GM12878 (cell line): Measurements from ENCODE around the gene ZNF407. TPM values are rescaled to one million over a fixed set of nuclear protein-coding genes. Genes with fewer than 3 reads are reported as not detected.

ENCODE experiments used
- ATAC-seq: fragments of 200-7000 bp; cut with Tn5 transposase; 3 replicates; pipeline ENCODE4 v1.9.1; 2020; ENCODE audit warnings: mild to moderate bottlenecking, moderate library complexity
- BruUV-seq: library from RNA; stranded (reverse); fragments of 400-500 nt; replicated peaks from 2 replicates; lab custom pipeline; 2021; lab: Mats Ljungman, UMichigan
- CTCF ChIA-PET: fragments of 300-600 bp; sonication (Branson Sonifier 250); formaldehyde crosslinking; extraction: SDS; loops from one replicate; lab custom pipeline; 2021; ENCODE audit warnings: inconsistent platforms; lab: Yijun Ruan, JAX
- POLR2A ChIA-PET: fragments of 350-600 bp; formaldehyde crosslinking; extraction: SDS; loops from one replicate; lab custom pipeline; 2021; ENCODE audit warnings: inconsistent platforms; lab: Charles Lee
- RAD21 ChIA-PET: fragments of 300-600 bp; sonication (Branson Sonifier 250); formaldehyde crosslinking; loops from one replicate; lab custom pipeline; 2023; ENCODE audit warnings: antibody characterized with exemption; ENCODE audit not compliant: unreplicated experiment; lab: Charles Lee
- SMC1A ChIA-PET: fragments of 300-600 bp; sonication (Branson Sonifier 250); formaldehyde crosslinking; loops from one replicate; lab custom pipeline; 2023; ENCODE audit not compliant: unreplicated experiment, uncharacterized antibody; lab: Charles Lee
- DNase-seq: peaks from one replicate; pipeline ENCODE4 v3.0.0-alpha.2; 2011; ENCODE audit warnings: low read depth, low spot score
- FAIRE-seq: peaks from 3 replicates; lab custom pipeline; 2011; peaks lifted over from hg19 to GRCh38; lab: Jason Lieb, UNC
- H2AFZ ChIP-seq: 2 replicates; pipeline ENCODE4 v1.6.0; 2011; ENCODE audit warnings: low read depth, low read length, control low read depth; ENCODE audit not compliant: control insufficient read depth
- H3K27ac ChIP-seq: 2 replicates; pipeline ENCODE4 v1.5.1; 2011; ENCODE audit warnings: control low read depth; ENCODE audit not compliant: control insufficient read depth, insufficient read depth
- H3K27me3 ChIP-seq, 2 experiments: replicated peaks in 1 of 2; 2 replicates each; pipeline versions ENCODE4 v1.6.0 to v1.6.1; 2011; ENCODE audit warnings: low read length in 1 of 2; ENCODE audit not compliant: control insufficient read depth in 2 of 2, insufficient read depth in 2 of 2
- H3K36me3 ChIP-seq, 2 experiments: 2 replicates each; pipeline ENCODE4 v1.5.1; 2011; ENCODE audit warnings: low read length in 1 of 2; ENCODE audit not compliant: control insufficient read depth in 2 of 2, insufficient read depth in 2 of 2
- H3K4me1 ChIP-seq: 2 replicates; pipeline ENCODE4 v1.6.1; 2011; ENCODE audit warnings: mild to moderate bottlenecking, low read length, moderate library complexity, mixed read lengths; ENCODE audit not compliant: control insufficient read depth, insufficient read depth
- H3K4me2 ChIP-seq: 2 replicates; pipeline ENCODE4 v1.6.0; 2011; ENCODE audit warnings: control low read depth; ENCODE audit not compliant: control insufficient read depth, insufficient read depth
- H3K4me3 ChIP-seq: fragments of 200-600 bp; sonication (generic); 2 replicates; pipeline ENCODE4 v1.5.1; 2016
- H3K79me2 ChIP-seq: 2 replicates; pipeline ENCODE4 v1.6.0; 2011; ENCODE audit warnings: low read length; ENCODE audit not compliant: control insufficient read depth, insufficient read depth
- H3K9ac ChIP-seq: 2 replicates; pipeline ENCODE4 v1.8.0; 2011; ENCODE audit warnings: low read length, control low read depth, mixed read lengths; ENCODE audit not compliant: control insufficient read depth, insufficient read depth
- H3K9me3 ChIP-seq: replicated peaks from 3 replicates; pipeline ENCODE4 v1.5.1; 2011; ENCODE audit warnings: mild to moderate bottlenecking, low read length; ENCODE audit not compliant: control insufficient read depth, insufficient read depth
- H4K20me1 ChIP-seq: 2 replicates; pipeline ENCODE4 v1.6.0; 2011; ENCODE audit not compliant: control insufficient read depth, insufficient read depth
- CEBPB ChIP-seq, 2 experiments: fragments of 150-350 bp in 1 of 2; IDR thresholded peaks; 2 replicates each; pipeline ENCODE4 v1.6.1; 2012 to 2014; ENCODE audit warnings: low read depth in 2 of 2, low read length in 2 of 2, borderline replicate concordance in 1 of 2, inconsistent platforms in 1 of 2
- CHD1 ChIP-seq: IDR thresholded peaks from 2 replicates; pipeline ENCODE4 v1.6.1; 2012; ENCODE audit warnings: low read depth, low read length, improper control_type of control experiment
- CHD2 ChIP-seq: IDR thresholded peaks from 2 replicates; pipeline ENCODE4 v1.6.1; 2011; ENCODE audit warnings: low read depth, low read length, improper control_type of control experiment, borderline replicate concordance
- ETV6 ChIP-seq, 2 experiments: fragments of 450-650 bp in 1 of 2; IDR thresholded peaks in 1 of 2; conservative IDR thresholded peaks in 1 of 2; 2 replicates each; pipeline ENCODE4 v1.6.1; 2014; ENCODE audit warnings: antibody characterized with exemption in 1 of 2, borderline replicate concordance in 1 of 2, low read depth in 1 of 2, mild to moderate bottlenecking in 1 of 2, moderate library complexity in 1 of 2
- MEF2B ChIP-seq: fragments of 450-650 bp; IDR thresholded peaks from 2 replicates; pipeline ENCODE4 v1.6.1; 2018; ENCODE audit warnings: mild to moderate bottlenecking, moderate library complexity; ENCODE audit not compliant: partially characterized antibody, poor library complexity, severe bottlenecking
- NFYA ChIP-seq: IDR thresholded peaks from 2 replicates; pipeline ENCODE4 v1.6.1; 2011; ENCODE audit warnings: low read depth, mild to moderate bottlenecking, low read length, improper control_type of control experiment, borderline replicate concordance
- NR2F1 ChIP-seq: fragments of 450-650 bp; conservative IDR thresholded peaks from 2 replicates; pipeline ENCODE4 v1.6.1; 2017; ENCODE audit warnings: mild to moderate bottlenecking
- POLR2AphosphoS2 ChIP-seq: IDR thresholded peaks from 2 replicates; pipeline ENCODE4 v1.6.1; 2011; ENCODE audit warnings: low read depth, mild to moderate bottlenecking, low read length, improper control_type of control experiment, moderate library complexity
- TBL1XR1 ChIP-seq: IDR thresholded peaks from 2 replicates; pipeline ENCODE4 v1.6.1; 2012; ENCODE audit warnings: low read depth, low read length, improper control_type of control experiment
- WGBS: methylation state at CpG from one replicate; pipeline ENCODE4 v1.1.6; 2016; ENCODE audit warnings: low lambda C conversion rate; ENCODE audit not compliant: insufficient replicate concordance, insufficient coverage; ENCODE audit errors: missing lambda C conversion rate; 5-methylcytosine and 5-hydroxymethylcytosine counted together
- in situ Hi-C: fragments of 300-500 bp; cut with MboI; formaldehyde crosslinking; loops from 9 replicates; pipeline ENCODE4 v1.14.3; 2018; ENCODE audit warnings: mixed read lengths
- intact Hi-C: fragments of 100-400 bp; cut with micrococcal nuclease; formaldehyde crosslinking; loops from one replicate; pipeline ENCODE4 v1.14.2; 2022; ENCODE audit not compliant: unreplicated experiment
- polyA plus RNA-seq, 11 experiments: library from polyadenylated mRNA; depleted of rRNA in 4 of 11; unstranded in 6 of 11; stranded (reverse) in 5 of 11; fragments of >200 nt; fragmentation: Nextera tagmentation in 4 of 11; fragmentation: Illumina TruSeq in 1 of 11; extraction: Ambion mirVana in 4 of 11; extraction: Trizol in 1 of 11; gene quantifications; 1 replicate in 1 of 11; 2 replicates in 10 of 11; pipeline versions ENCODE4 v1.2.1 to v1.2.3, GENCODE V29; 2011 to 2016; ENCODE audit warnings: inconsistent platforms in 2 of 11, missing spikeins in 2 of 11, low read depth in 1 of 11
- total RNA-seq, 4 experiments: library from RNA; depleted of rRNA in 3 of 4; stranded (reverse); fragments of >200 nt in 3 of 4; fragmentation: Illumina TruSeq in 1 of 4; extraction: Trizol in 1 of 4; gene quantifications; 2 replicates each; pipeline versions ENCODE4 v1.2.1 to v1.2.3, GENCODE V29; 2013 to 2021
- TF ChIP-seq, protein P1 (sequence below): fragments of 450-650 bp; IDR thresholded peaks from 2 replicates; pipeline ENCODE4 v1.6.1; 2017; ENCODE audit warnings: mild to moderate bottlenecking, low read depth, inconsistent platforms; ENCODE audit not compliant: poor library complexity, severe bottlenecking
- TF ChIP-seq, protein P2 (sequence below): fragments of 450-650 bp; IDR thresholded peaks from 2 replicates; pipeline ENCODE4 v1.6.1; 2018; ENCODE audit warnings: mild to moderate bottlenecking, low read depth, moderate library complexity; ENCODE audit not compliant: partially characterized antibody
- TF ChIP-seq, protein P3 (sequence below): IDR thresholded peaks from 2 replicates; pipeline ENCODE4 v1.6.1; 2011; ENCODE audit warnings: borderline replicate concordance, low read depth, mild to moderate bottlenecking, moderate library complexity, mixed read lengths, low read length; ENCODE audit not compliant: insufficient read depth; ENCODE audit errors: extremely low read length

The ZNF407 gene
- total and polyA plus RNA-seq, 10 of the 15 experiments (the other 5 are each of a cell fraction or from before 2014, with no cell fraction given) = 0.69 to 11.6 (median 5.3) TPM

DNA sequence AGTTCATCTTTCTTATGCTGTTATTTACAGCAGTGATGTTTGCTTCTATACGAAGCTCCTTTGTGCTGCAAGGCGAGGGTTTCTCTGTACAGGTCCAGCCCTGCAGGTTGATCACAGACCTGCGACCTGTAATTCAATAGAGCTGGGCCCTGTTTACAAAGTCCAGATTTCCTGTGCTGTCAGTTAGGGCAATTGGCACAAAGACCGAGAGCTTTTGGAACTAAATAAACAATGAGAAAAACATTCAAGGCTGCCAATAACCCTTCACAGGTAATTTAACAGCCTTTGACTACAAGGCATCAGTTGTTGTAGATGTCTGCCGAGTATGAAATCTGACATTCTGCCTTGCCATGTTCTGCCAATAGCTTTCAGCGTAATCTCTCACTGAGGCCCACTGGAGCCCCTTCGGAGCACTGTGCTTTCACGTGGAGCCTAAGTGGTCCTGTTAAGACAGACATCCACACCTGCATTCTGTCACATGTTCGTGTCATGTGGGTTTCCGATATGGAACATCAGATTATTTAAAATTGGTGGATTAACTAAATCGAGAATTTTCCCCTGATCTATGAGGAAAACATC is 378.8 kb downstream of the ZNF407 start:
- no peaks in the 10 kb centered on the region for H3K79me2 ChIP-seq
- H3K27me3 ChIP-seq = no peaks in the 10 kb centered on the region
- H3K4me3 ChIP-seq = no peak overlapping the region
- no peak overlapping the region for H2AFZ ChIP-seq
- CTCF ChIA-PET = interaction anchor here (0.8 to 1.9 kb wide), 5 partner anchors 13 to 324 kb away, joined by 3 to 10 read pairs (median 3); no protein-coding TSS in a partner anchor
- BruUV-seq = no TSS peak
- 0 out of 4 replicates have a peak, but pooled peaks cover 0 to 2% of the 10 kb centered on the region in 2 experiments for H3K36me3 ChIP-seq
- no peaks in the 10 kb centered on the region for H3K4me1 ChIP-seq
- WGBS = 97% methylated on average over 11 of the region's 11 CpGs
- DNase-seq (no peak), ATAC-seq (no peak), FAIRE-seq (no peak)
- POLR2A ChIA-PET = interaction anchor here (1.0 kb wide), 1 partner anchor 13 kb away, joined by 3 read pairs; no protein-coding TSS in a partner anchor
- H3K9me3 ChIP-seq = no peaks in the 10 kb centered on the region
- SMC1A ChIA-PET = interaction anchor here (0.8 to 1.3 kb wide), 2 partner anchors 10 to 19 kb away, joined by 3 to 4 read pairs; no protein-coding TSS in a partner anchor
- no peak overlapping the region for H3K4me2 ChIP-seq
- intact Hi-C loops (no loop called here), in situ Hi-C loops (no loop called here)
- no peaks in the 10 kb centered on the region for H4K20me1 ChIP-seq
- H3K27ac ChIP-seq = no peak overlapping the region
- H3K9ac ChIP-seq = no peak overlapping the region
- RAD21 ChIA-PET = no interaction called here
- TF ChIP-seq ETV6 (conservative IDR thresholded peaks at IDR 0.05 in 1 of 2, IDR thresholded peaks at IDR 0.05 in 1 of 2; ENCODE audit: borderline replicate concordance in 1 of 2, low read depth in 1 of 2) (no peak), CHD1 (no peak), TBL1XR1 (no peak), MEF2B (no peak), POLR2AphosphoS2 (no peak), NFYA (no peak), CEBPB (IDR thresholded peaks at IDR 0.05; ENCODE audit: borderline replicate concordance in 1 of 2, low read depth in 2 of 2, low read length in 2 of 2) (no peak), NR2F1 (no peak), CHD2 (no peak)
- TF ChIP-seq, protein P1, sequence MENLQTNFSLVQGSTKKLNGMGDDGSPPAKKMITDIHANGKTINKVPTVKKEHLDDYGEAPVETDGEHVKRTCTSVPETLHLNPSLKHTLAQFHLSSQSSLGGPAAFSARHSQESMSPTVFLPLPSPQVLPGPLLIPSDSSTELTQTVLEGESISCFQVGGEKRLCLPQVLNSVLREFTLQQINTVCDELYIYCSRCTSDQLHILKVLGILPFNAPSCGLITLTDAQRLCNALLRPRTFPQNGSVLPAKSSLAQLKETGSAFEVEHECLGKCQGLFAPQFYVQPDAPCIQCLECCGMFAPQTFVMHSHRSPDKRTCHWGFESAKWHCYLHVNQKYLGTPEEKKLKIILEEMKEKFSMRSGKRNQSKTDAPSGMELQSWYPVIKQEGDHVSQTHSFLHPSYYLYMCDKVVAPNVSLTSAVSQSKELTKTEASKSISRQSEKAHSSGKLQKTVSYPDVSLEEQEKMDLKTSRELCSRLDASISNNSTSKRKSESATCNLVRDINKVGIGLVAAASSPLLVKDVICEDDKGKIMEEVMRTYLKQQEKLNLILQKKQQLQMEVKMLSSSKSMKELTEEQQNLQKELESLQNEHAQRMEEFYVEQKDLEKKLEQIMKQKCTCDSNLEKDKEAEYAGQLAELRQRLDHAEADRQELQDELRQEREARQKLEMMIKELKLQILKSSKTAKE = no peak
- TF ChIP-seq, protein P2, sequence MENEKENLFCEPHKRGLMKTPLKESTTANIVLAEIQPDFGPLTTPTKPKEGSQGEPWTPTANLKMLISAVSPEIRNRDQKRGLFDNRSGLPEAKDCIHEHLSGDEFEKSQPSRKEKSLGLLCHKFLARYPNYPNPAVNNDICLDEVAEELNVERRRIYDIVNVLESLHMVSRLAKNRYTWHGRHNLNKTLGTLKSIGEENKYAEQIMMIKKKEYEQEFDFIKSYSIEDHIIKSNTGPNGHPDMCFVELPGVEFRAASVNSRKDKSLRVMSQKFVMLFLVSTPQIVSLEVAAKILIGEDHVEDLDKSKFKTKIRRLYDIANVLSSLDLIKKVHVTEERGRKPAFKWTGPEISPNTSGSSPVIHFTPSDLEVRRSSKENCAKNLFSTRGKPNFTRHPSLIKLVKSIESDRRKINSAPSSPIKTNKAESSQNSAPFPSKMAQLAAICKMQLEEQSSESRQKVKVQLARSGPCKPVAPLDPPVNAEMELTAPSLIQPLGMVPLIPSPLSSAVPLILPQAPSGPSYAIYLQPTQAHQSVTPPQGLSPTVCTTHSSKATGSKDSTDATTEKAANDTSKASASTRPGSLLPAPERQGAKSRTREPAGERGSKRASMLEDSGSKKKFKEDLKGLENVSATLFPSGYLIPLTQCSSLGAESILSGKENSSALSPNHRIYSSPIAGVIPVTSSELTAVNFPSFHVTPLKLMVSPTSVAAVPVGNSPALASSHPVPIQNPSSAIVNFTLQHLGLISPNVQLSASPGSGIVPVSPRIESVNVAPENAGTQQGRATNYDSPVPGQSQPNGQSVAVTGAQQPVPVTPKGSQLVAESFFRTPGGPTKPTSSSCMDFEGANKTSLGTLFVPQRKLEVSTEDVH = no peak
- TF ChIP-seq, protein P3, sequence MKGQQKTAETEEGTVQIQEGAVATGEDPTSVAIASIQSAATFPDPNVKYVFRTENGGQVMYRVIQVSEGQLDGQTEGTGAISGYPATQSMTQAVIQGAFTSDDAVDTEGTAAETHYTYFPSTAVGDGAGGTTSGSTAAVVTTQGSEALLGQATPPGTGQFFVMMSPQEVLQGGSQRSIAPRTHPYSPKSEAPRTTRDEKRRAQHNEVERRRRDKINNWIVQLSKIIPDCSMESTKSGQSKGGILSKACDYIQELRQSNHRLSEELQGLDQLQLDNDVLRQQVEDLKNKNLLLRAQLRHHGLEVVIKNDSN = no peak
